Endothelial cell (in vitro differentiated cells): ENCODE measurements around the gene MYBL2. TPM values are rescaled to one million over a fixed set of nuclear protein-coding genes. Genes with fewer than 3 reads are reported as not detected.
A peak's percentile ranks its signal among the peaks of the same experiment; 100 is the strongest.

Source experiments
- DNase-seq: peaks from one replicate; pipeline ENCODE4 v3.0.0; 2021; ENCODE audit warnings: low spot score
- H3K27ac Mint-ChIP-seq: one replicate; pipeline ENCODE4 v1.8.0; 2021; ENCODE audit warnings: mixed read lengths, inconsistent platforms; ENCODE audit not compliant: unreplicated experiment
- H3K27me3 Mint-ChIP-seq: one replicate; pipeline ENCODE4 v1.8.0; 2021; ENCODE audit warnings: mild to moderate bottlenecking, moderate library complexity, mixed read lengths, inconsistent platforms; ENCODE audit not compliant: unreplicated experiment
- H3K36me3 Mint-ChIP-seq: one replicate; pipeline ENCODE4 v1.8.0; 2021; ENCODE audit warnings: mild to moderate bottlenecking, low read depth, mixed read lengths, inconsistent platforms; ENCODE audit not compliant: unreplicated experiment
- H3K4me1 Mint-ChIP-seq: one replicate; pipeline ENCODE4 v1.8.0; 2021; ENCODE audit warnings: mild to moderate bottlenecking, mixed read lengths, inconsistent platforms; ENCODE audit not compliant: unreplicated experiment
- H3K4me3 Mint-ChIP-seq: one replicate; pipeline ENCODE4 v1.8.0; 2021; ENCODE audit warnings: mild to moderate bottlenecking, mixed read lengths, inconsistent platforms; ENCODE audit not compliant: unreplicated experiment
- H3K9me3 Mint-ChIP-seq: one replicate; pipeline ENCODE4 v1.8.0; 2021; ENCODE audit warnings: mixed read lengths, inconsistent platforms; ENCODE audit not compliant: unreplicated experiment
- long read RNA-seq: library from polyadenylated mRNA; unstranded; transcript quantifications from one replicate; pipeline ENCODE4 v2.0.0, GENCODE V29; 2020; ENCODE audit not compliant: unreplicated experiment
- total RNA-seq: library from RNA; stranded (reverse); fragmentation: NEBNext Ultra II Directional; extraction: Animal tissue kit (Norgen Biotek cat#: 25700); gene quantifications from one replicate; pipeline ENCODE4 v1.2.1, GENCODE V29; 2021; ENCODE audit not compliant: unreplicated experiment
- TF ChIP-seq, protein P1 (sequence below): fragments of 200-600 bp; sonication (generic); IDR thresholded peaks from one replicate; pipeline ENCODE4 v1.5.0; 2021; ENCODE audit warnings: antibody characterized with exemption; ENCODE audit not compliant: unreplicated experiment

The MYBL2 gene
- 20.8 TPM for total RNA-seq
- long read RNA-seq, partial matches to known transcripts = 4 of 6 reads
- long read RNA-seq, other reads (novel, unspliced or antisense) = 0 of 6 reads

DNA sequence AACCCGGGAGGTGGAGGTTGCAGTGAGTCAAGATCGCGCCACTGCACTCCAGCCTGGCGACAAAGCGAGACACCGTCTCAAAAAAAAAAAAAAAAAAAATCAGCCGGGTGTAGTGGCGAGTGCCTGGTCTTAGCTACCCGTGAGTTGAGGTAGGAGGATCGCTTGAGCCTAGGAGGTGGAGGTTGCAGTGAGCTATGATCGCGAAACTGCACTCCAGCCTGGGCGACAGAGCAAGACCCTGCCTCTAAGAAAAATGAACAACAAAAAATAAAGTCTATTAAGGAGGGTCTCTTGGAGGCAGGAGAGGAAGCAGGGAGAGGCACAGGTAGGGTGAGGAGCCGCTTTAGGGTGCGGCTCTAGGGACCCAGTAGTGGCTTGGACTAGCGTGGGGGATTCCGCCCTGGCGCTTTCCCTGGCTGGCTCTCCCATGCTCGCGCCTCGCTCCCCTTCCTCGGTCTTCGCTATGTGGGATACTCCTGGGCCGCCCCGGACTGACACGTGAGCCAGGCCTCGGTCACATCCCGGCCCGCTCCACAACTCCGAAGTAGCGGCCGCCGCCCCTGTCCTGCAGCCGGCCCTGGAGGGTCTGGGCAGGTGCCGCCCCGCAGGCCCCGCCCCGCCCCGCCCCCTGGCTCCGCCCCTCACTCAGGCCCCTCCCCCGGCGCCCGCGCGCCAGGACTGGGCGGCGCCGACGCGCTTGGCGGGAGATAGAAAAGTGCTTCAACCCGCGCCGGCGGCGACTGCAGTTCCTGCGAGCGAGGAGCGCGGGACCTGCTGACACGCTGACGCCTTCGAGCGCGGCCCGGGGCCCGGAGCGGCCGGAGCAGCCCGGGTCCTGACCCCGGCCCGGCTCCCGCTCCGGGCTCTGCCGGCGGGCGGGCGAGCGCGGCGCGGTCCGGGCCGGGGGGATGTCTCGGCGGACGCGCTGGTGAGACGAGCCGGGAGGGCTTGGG lies at the start of gene MYBL2:
TSS of gene MYBL2 (plus strand) at position 739 of the 953 bp plus-strand sequence. CDS start at position 909, 170 bp downstream.
- TF ChIP-seq, protein P1, sequence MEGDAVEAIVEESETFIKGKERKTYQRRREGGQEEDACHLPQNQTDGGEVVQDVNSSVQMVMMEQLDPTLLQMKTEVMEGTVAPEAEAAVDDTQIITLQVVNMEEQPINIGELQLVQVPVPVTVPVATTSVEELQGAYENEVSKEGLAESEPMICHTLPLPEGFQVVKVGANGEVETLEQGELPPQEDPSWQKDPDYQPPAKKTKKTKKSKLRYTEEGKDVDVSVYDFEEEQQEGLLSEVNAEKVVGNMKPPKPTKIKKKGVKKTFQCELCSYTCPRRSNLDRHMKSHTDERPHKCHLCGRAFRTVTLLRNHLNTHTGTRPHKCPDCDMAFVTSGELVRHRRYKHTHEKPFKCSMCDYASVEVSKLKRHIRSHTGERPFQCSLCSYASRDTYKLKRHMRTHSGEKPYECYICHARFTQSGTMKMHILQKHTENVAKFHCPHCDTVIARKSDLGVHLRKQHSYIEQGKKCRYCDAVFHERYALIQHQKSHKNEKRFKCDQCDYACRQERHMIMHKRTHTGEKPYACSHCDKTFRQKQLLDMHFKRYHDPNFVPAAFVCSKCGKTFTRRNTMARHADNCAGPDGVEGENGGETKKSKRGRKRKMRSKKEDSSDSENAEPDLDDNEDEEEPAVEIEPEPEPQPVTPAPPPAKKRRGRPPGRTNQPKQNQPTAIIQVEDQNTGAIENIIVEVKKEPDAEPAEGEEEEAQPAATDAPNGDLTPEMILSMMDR = no peak
- peak within 1 kb of the TSS; percentile 82 for H3K4me3 Mint-ChIP-seq

DNA sequence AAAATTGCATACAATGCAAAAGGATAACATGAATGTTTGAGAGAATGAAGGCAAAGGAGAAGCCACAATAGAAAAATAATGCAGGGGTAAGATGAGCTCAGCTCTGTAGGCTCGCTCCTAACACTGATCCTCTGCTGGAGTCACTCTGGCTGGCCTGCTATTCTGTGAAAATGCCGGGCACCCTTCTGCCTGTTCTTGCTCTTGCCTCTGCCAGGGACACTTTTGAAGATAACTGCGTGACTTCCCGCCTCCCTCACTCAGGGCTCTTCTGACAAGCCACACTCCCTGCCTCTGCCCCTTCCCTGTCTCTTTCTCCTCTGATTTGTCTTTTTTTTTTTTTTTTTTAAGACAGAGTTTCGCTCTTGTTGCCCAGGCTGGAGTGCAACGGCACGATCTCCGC lies 35.3 kb upstream of the MYBL2 start:
- Mint-ChIP-seq H3K9me3 (no peaks in the 10 kb centered on the region), H3K27me3 (no peaks in the 10 kb centered on the region), H3K4me1 (no peaks in the 10 kb centered on the region), H3K36me3 (peaks cover 29% of the 10 kb centered on the region), H3K4me3 (no peak overlapping the region), H3K27ac (no peak overlapping the region)
- TF ChIP-seq, protein P1 = no peak
- DNase-seq = no peak

More for the DNA sequence above, at the start of gene MYBL2:
- no peaks in the 10 kb centered on the region for H3K27me3 Mint-ChIP-seq
- no peak within 1 kb of the TSS for H3K27ac Mint-ChIP-seq
- peak; percentile 73 for DNase-seq
- no peaks in the 10 kb centered on the region for H3K9me3 Mint-ChIP-seq
- no peaks in the 10 kb centered on the region for H3K4me1 Mint-ChIP-seq
- H3K36me3 Mint-ChIP-seq = no peaks in the 10 kb centered on the region

DNA sequence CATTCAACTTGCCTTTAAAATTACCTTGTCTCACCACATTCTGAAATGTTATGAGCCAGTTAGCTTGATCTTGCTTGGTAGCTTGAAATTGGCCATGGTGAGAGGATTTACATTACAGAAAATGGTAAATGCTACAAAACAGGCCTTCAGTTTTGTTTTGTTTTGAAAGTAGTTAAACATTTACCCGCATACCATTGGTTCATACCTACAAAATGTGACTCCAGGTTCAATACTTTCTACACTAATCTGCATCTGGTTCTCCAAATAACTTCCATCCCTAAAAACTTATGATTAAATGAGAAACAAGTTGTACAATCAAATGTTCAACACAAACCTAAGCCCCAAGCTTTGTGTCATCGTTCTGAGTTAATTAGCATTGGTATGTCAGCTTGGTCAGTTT lies 30.5 kb upstream of the MYBL2 start:
- Mint-ChIP-seq H3K4me3 (no peak overlapping the region), H3K4me1 (no peaks in the 10 kb centered on the region), H3K27me3 (no peaks in the 10 kb centered on the region), H3K36me3 (peaks cover 30% of the 10 kb centered on the region), H3K27ac (no peak overlapping the region), H3K9me3 (no peaks in the 10 kb centered on the region)
- no peak for DNase-seq
- TF ChIP-seq, protein P1 = no peak

DNA sequence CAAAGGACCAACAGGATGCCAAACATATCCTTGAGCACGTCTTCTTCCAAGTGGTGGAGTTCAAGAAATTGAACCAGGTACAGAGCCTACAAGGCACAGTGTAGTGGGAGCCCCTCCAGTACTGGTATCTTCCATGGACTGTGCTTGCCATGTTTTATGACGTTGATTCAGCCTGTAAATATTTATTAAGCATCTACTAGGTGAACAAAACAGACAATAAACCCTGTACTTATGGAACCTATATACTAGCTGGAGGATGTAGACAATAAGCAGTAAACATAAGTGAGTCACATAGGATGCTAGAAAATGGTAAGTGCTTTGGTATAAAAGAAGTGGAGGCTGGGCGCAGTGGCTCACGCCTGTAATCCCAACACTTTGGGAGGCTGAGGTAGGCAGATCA lies 24.4 kb upstream of the MYBL2 start:
- no peaks in the 10 kb centered on the region for H3K4me1 Mint-ChIP-seq
- no peaks in the 10 kb centered on the region for H3K27me3 Mint-ChIP-seq

More for the DNA sequence above, 24.4 kb upstream of the MYBL2 start:
- no peak overlapping the region for H3K4me3 Mint-ChIP-seq
- TF ChIP-seq, protein P1 = no peak
- no peak for DNase-seq
- H3K9me3 Mint-ChIP-seq = no peaks in the 10 kb centered on the region
- no peak overlapping the region for H3K27ac Mint-ChIP-seq
- peaks cover 21% of the 10 kb centered on the region for H3K36me3 Mint-ChIP-seq
